CD4-positive, alpha-beta T cell (primary cell): ENCODE results near the gene GPC4. TPM values are rescaled to one million over a fixed set of nuclear protein-coding genes. Genes with fewer than 3 reads are reported as not detected.

ENCODE experiments used
- ATAC-seq: fragments of 200-7000 bp; cut with Tn5 transposase; one replicate; pipeline ENCODE4 v1.10.0; 2022; ENCODE audit warnings: mild to moderate bottlenecking; ENCODE audit not compliant: poor library complexity
- CTCF ChIA-PET: fragments of 350-600 bp; sonication (Branson Sonifier 250); formaldehyde crosslinking; loops from one replicate; lab custom pipeline; 2021; ENCODE audit warnings: antibody characterized with exemption, inconsistent platforms; lab: Charles Lee
- POLR2A ChIA-PET: fragments of 350-600 bp; sonication (Branson Sonifier 250); formaldehyde crosslinking; loops from one replicate; lab custom pipeline; 2021; ENCODE audit warnings: antibody characterized with exemption, inconsistent platforms; lab: Charles Lee
- DNase-seq, 14 experiments: peaks; one replicate each; pipeline ENCODE4 v3.0.0-alpha.2; 2013 to 2020; ENCODE audit warnings: mixed read lengths in 2 of 14
- H3K27ac ChIP-seq, 2 donors: one replicate each; pipeline versions ENCODE4 v1.5.1 to v1.7.0; 2013; ENCODE audit warnings: low read length in 2 of 2, low read depth in 1 of 2, mild to moderate bottlenecking in 1 of 2
- H3K27me3 ChIP-seq, 2 experiments: 1 replicate in 1 of 2; 2 replicates in 1 of 2; pipeline versions ENCODE4 v1.6.1 to v1.7.0; 2013; ENCODE audit warnings: low read length in 2 of 2, control low read depth in 1 of 2, mild to moderate bottlenecking in 1 of 2, moderate library complexity in 1 of 2; ENCODE audit not compliant: insufficient read depth in 2 of 2, control insufficient read depth in 1 of 2
- H3K36me3 ChIP-seq: one replicate; pipeline ENCODE4 v1.6.1; 2013; ENCODE audit warnings: low read length, control low read depth; ENCODE audit not compliant: insufficient read depth
- H3K4me1 ChIP-seq: one replicate; pipeline ENCODE4 v1.6.1; 2013; ENCODE audit warnings: low read length, control low read depth; ENCODE audit not compliant: insufficient read depth
- H3K4me3 ChIP-seq: one replicate; pipeline ENCODE4 v1.5.1; 2013; ENCODE audit warnings: mild to moderate bottlenecking, low read length, moderate library complexity
- H3K9me3 ChIP-seq, 2 experiments: 1 replicate in 1 of 2; 2 replicates in 1 of 2; pipeline versions ENCODE4 v1.6.1 to v1.7.0; 2013; ENCODE audit warnings: low read length in 2 of 2, mild to moderate bottlenecking in 2 of 2, control low read depth in 1 of 2, moderate library complexity in 1 of 2; ENCODE audit not compliant: control insufficient read depth in 1 of 2, insufficient read depth in 1 of 2
- H3K27ac Mint-ChIP-seq: one replicate; pipeline ENCODE4 v1.8.0; 2020; ENCODE audit warnings: mixed read lengths
- H3K27me3 Mint-ChIP-seq: one replicate; pipeline ENCODE4 v1.8.0; 2021; ENCODE audit warnings: mixed read lengths
- H3K36me3 Mint-ChIP-seq: one replicate; pipeline ENCODE4 v1.8.0; 2021; ENCODE audit warnings: low read depth, mixed read lengths
- H3K4me1 Mint-ChIP-seq: one replicate; pipeline ENCODE4 v1.8.0; 2021; ENCODE audit warnings: low read depth, mixed read lengths
- H3K4me3 Mint-ChIP-seq: one replicate; pipeline ENCODE4 v1.8.0; 2020; ENCODE audit warnings: mild to moderate bottlenecking, mixed read lengths
- H3K9me3 Mint-ChIP-seq: one replicate; pipeline ENCODE4 v1.8.0; 2020; ENCODE audit warnings: mixed read lengths
- CTCF ChIP-seq: fragments of 200-600 bp; IDR thresholded peaks from one replicate; pipeline ENCODE4 v1.8.0; 2022; ENCODE audit warnings: antibody characterized with exemption, mild to moderate bottlenecking
- intact Hi-C, 2 experiments: fragments of 100-400 bp; cut with DNase I in 1 of 2; cut with micrococcal nuclease in 1 of 2; formaldehyde crosslinking; loops; one replicate each; pipeline versions ENCODE4 v1.15.1 to v1.9.0; 2023 to 2025; cut with DNase I, micrococcal nuclease
- total RNA-seq, 174 experiments: library from RNA in 2 of 174; stranded (reverse) in 2 of 174; gene quantifications; one replicate each; pipeline ENCODE4 v1.2.3 and lab custom pipeline; 2021 to 2026

Gene GPC4
- total RNA-seq, 2 experiments from 2014 or later = not detected

- no peaks in the 10 kb centered on the region for H3K9me3 ChIP-seq
- H3K4me1 ChIP-seq = no peaks in the 10 kb centered on the region
- ChIA-PET CTCF (no interaction called here), POLR2A (no interaction called here)
- intact Hi-C loops = no loop called here
- H3K27me3 ChIP-seq = no peaks in the 10 kb centered on the region
- H3K27me3 Mint-ChIP-seq = no peaks in the 10 kb centered on the region
- no peaks in the 10 kb centered on the region for H3K36me3 ChIP-seq
- ATAC-seq (no peak), DNase-seq (no peak)
- no peak overlapping the region for H3K27ac Mint-ChIP-seq
- no peaks in the 10 kb centered on the region for H3K36me3 Mint-ChIP-seq
- no peak overlapping the region for H3K27ac ChIP-seq
- H3K4me3 ChIP-seq = no peak overlapping the region
- H3K4me3 Mint-ChIP-seq = no peak overlapping the region
- no peak for TF ChIP-seq CTCF
- no peaks in the 10 kb centered on the region for H3K9me3 Mint-ChIP-seq
- no peaks in the 10 kb centered on the region for H3K4me1 Mint-ChIP-seq
These were observed 107.4 kb downstream of the GPC4 start for GRCh38 chrX:133307637-133308498.

- CTCF ChIA-PET = no interaction called here
- no peak for DNase-seq
These were observed 108.2 kb downstream of the GPC4 start for GRCh38 chrX:133307094-133307493.

GRCh38 chrX:133306316-133306715 is 109.0 kb downstream of the GPC4 start:
- H3K36me3 Mint-ChIP-seq = no peaks in the 10 kb centered on the region
- Histone ChIP-seq H3K4me1 (no peaks in the 10 kb centered on the region), H3K36me3 (no peaks in the 10 kb centered on the region), H3K9me3 (no peaks in the 10 kb centered on the region), H3K27ac (no peak overlapping the region), H3K4me3 (no peak overlapping the region), H3K27me3 (no peaks in the 10 kb centered on the region)
- H3K4me1 Mint-ChIP-seq = no peaks in the 10 kb centered on the region
- TF ChIP-seq CTCF = no peak
- no peak overlapping the region for H3K4me3 Mint-ChIP-seq
- no peak overlapping the region for H3K27ac Mint-ChIP-seq
- no peaks in the 10 kb centered on the region for H3K27me3 Mint-ChIP-seq
- ATAC-seq = no peak
- H3K9me3 Mint-ChIP-seq = no peaks in the 10 kb centered on the region
- ChIA-PET POLR2A (no interaction called here), CTCF (no interaction called here)
- no peak for DNase-seq
- intact Hi-C loops = no loop called here

More at GRCh38 chrX:133307094-133307493, 108.2 kb downstream of the GPC4 start:
- no peaks in the 10 kb centered on the region for H3K36me3 Mint-ChIP-seq
- no peak overlapping the region for H3K4me3 Mint-ChIP-seq
- Histone ChIP-seq H3K36me3 (no peaks in the 10 kb centered on the region), H3K9me3 (no peaks in the 10 kb centered on the region), H3K27me3 (no peaks in the 10 kb centered on the region), H3K27ac (no peak overlapping the region), H3K4me1 (no peaks in the 10 kb centered on the region), H3K4me3 (no peak overlapping the region)
- no peaks in the 10 kb centered on the region for H3K27me3 Mint-ChIP-seq
- H3K27ac Mint-ChIP-seq = no peak overlapping the region
- ATAC-seq = no peak
- H3K4me1 Mint-ChIP-seq = no peaks in the 10 kb centered on the region
- POLR2A ChIA-PET = no interaction called here
- no peak for TF ChIP-seq CTCF
- intact Hi-C loops = no loop called here
- H3K9me3 Mint-ChIP-seq = no peaks in the 10 kb centered on the region
